ENCODE measurements around the gene ETDB.
"Not testable (repeated sequence)": the region's sequence is repeated elsewhere in the genome, so short reads cannot be mapped to it uniquely, and the experiment has no call there.

ETDB gene

DNA sequence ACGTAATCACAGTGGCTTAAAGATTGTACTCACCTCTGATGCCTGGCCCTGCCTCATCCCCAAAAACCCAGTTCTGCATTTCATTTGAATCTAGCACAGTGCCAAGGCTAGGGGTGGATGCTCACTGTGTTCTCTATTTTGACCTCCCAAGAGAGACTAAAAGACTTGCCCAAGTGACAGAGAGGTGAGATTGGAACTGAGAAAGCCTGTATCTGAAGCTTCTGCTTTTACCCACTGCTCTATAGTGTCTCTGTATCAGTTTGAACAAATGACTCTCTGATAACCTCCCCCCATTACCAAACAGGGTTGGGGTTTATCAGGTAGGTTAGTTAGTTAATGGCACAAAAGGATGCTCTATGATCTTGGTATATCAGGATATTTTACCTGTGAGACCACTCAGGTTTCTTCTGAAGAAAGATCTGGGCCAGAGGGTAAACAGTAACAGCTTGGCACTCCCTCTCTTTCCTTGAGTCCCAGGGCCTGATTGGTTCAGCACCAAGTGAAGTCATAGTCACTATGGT lies at the start of gene ETDB:
Gene ETDB (minus strand): TSS at position 471 of the 521 bp plus-strand sequence. CDS start 1,265 bp downstream, outside the sequence.
- DNase-seq (ENCODE audit: low spot score): not testable (repeated sequence)

DNA sequence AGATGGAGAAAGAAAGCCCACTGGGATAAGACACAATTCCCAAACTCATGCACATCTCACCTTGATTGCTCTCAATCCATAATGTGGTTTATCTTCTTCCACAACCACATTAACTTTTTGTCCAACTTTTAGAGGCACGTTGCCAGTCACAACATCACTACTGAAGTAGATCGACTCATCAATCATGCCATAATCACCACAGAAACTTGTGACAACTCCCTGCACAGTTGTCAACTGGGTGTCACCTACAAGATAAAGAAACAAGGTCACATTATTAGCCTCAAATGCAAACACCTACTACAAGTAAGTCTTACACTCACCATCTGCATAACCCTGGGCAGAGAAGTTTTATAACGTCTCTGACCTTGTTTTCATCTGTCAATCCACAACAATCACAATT lies 49.2 kb upstream of the ETDB start:
- DNase-seq (ENCODE audit: low spot score): not testable (repeated sequence)

GRCh38 chrX:135168486-135168885 lies 48.2 kb upstream of the ETDB start:
- DNase-seq (ENCODE audit: low spot score): no peak

DNA sequence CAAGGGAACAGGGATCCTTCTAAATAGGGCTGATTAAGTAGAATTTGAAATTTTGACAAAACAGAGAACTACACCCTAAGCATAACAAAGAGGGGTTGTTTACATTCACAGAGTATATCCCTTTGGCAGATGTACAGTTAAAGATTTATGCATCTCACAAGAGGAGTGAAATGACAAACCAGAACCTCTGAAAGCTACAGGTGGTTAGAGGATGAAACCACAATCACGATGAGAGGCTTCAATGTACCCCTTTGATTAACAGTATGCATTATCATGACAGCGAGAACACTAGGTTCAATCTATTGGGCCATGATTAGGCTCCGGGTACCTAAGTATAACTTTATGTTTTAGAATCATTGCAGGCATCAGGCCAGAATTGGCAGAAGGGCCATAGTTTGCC lies 34.4 kb upstream of the ETDB start:
- DNase-seq (ENCODE audit: low spot score): not testable (repeated sequence)

DNA sequence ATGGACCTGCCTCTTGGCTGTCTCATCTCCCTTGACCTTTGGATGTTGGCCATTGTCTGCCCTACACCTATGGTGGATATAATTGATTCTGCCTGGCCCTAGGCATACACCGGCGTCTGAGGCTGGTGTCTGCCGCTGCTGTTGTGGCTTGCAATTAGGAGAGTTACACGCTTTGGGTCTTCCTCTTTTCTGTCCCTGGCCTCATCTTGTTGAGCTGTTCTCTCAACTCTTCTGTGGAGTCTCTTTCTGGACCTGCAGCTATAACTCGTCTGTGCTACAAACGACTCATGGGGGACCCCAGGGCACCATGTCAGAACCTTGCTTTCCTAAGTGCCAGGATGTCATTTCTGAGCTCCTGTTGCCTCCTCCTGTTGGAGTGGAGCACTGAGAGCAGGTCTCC lies 5.8 kb upstream of the ETDB start:
- DNase-seq (ENCODE audit: low spot score): not testable (repeated sequence)

GRCh38 chrX:135116064-135116463 lies 4.3 kb downstream of the ETDB start:
- DNase-seq (ENCODE audit: low spot score): not testable (repeated sequence)

- DNase-seq (ENCODE audit: low spot score): no peak
Observed at GRCh38 chrX:135114392-135114791, 5.9 kb downstream of the ETDB start.

DNA sequence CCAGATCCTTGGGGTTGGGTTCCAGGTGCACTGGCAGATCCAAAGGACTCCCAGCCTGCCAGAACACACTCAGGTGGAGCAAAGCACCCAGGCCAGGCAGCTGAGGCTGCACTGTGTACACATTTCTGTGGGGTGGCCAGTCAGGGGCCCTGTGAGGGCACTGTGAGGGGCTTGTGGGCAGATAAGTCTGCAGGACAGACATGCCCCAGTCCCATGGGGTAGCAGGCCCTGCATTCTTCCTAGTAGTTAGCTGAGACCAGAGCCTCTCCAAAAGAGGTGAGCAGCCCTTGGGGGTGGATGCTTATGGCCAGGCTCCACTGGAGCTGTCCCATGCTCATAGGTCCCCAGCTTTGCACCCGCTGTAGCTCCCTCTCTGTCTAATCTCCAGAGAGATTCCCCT lies 7.6 kb downstream of the ETDB start:
- DNase-seq (ENCODE audit: low spot score): no peak

DNA sequence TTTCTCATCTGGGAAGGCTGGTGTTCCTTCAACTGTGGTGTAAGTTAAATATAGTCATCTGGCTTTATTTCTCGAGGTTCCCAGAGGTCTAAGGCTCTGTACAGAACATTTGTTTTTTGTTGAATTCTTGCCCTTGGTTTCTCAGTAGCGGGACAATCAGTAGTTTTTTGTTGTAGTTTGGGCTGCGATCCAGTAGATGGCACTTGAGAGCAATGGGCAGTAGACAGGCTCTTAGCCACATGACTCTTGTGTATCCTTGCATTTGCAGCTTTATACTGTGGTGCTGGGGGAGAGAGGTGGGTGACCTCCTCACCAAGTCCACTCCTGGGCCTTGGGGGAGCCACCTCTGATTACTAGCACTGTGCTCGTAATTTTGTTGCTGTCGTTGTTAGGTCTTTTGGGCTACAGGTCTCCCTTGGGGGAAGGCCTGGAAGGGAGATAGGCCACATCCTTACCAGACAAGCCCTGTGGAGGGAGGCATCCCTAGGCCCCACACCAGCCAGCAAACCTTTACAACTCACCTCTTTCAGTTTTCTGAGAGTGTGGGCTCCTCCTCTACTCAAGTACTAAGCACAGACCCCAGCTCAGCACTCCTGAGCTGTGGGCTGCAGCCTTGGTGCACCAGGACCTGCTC lies 8.1 kb downstream of the ETDB start:
- no peak for DNase-seq (ENCODE audit: low spot score)

- DNase-seq (ENCODE audit: low spot score): no peak
Observed at GRCh38 chrX:135109554-135109953, 10.8 kb downstream of the ETDB start.

- DNase-seq (ENCODE audit: low spot score): no peak
Observed at GRCh38 chrX:135099493-135099783, 20.9 kb downstream of the ETDB start.

- DNase-seq (ENCODE audit: low spot score): not testable (repeated sequence)
Observed at GRCh38 chrX:135097196-135097744, 23.1 kb downstream of the ETDB start.

- no peak for DNase-seq (ENCODE audit: low spot score)
Observed at GRCh38 chrX:135095715-135096114, 24.6 kb downstream of the ETDB start.

DNA sequence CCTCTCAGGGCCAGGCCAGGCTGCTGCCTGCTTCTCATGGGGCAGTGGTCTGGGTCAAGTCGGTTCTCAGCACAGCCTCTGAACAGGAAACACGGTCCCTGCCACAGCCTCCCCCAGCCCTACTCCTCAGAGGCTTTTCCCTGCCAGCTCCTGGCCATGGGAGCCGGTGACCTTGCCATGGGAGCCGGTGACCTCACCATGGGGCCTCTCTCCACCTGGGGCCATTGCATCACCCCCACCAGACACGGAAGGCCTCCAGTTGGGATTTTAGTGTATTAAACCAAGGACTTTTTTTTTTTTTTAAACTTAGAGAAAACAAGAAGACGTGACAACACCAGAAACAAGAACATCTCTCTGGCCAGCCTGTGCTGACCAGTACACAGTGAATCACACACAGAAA lies 25.6 kb downstream of the ETDB start:
- no peak for DNase-seq (ENCODE audit: low spot score)

GRCh38 chrX:135089126-135089525 lies 31.2 kb downstream of the ETDB start:
- no peak for DNase-seq (ENCODE audit: low spot score)

- DNase-seq (ENCODE audit: low spot score): no peak
Observed at GRCh38 chrX:135087867-135088266, 32.5 kb downstream of the ETDB start.

- peak; percentile 36 for DNase-seq (ENCODE audit: low spot score)
Observed at GRCh38 chrX:135086197-135086854, 34.0 kb downstream of the ETDB start.

GRCh38 chrX:135081693-135082404 lies 38.5 kb downstream of the ETDB start:
- no peak for DNase-seq (ENCODE audit: low spot score)
